Measurements from ENCODE around the gene SRPRA.

The SRPRA gene

GRCh38 chr11:126268361-126268707 lies 361 bp downstream of the SRPRA start:
- H3K27me3 ChIP-seq (ENCODE audit: control insufficient read depth in 1 of 2, insufficient read depth in 1 of 2, low read length in 2 of 2) = no peaks in the 10 kb centered on the region
- peak overlapping the region; percentile 96 for H3K27ac ChIP-seq (ENCODE audit: low read length, poor library complexity, severe bottlenecking)
- peak overlapping the region; percentile 95 for H3K9ac ChIP-seq (ENCODE audit: low read length)
- peak overlapping the region; percentile 94 to 97 for H3K18ac ChIP-seq (ENCODE audit: low read depth in 1 of 2, low read length in 2 of 2)
- peak overlapping the region; percentile 95 to 100 for H3K4me3 ChIP-seq (ENCODE audit: insufficient read depth in 1 of 2, low read depth in 1 of 2, low read length in 2 of 2)
- peak overlapping the region; percentile 91 for H4K91ac ChIP-seq (ENCODE audit: low read length)
- peaks cover 9% of the 10 kb centered on the region for H3K4me1 ChIP-seq (ENCODE audit: control insufficient read depth, insufficient read depth, low read depth, low read length)
- H3K9me3 ChIP-seq (ENCODE audit: control insufficient read depth, low read length) = no peaks in the 10 kb centered on the region
- no peak overlapping the region for H2AFZ ChIP-seq (ENCODE audit: low read depth, low read length)
- no peak for DNase-seq
- peak overlapping the region; percentile 85 for H2BK5ac ChIP-seq (ENCODE audit: low read depth, low read length, poor library complexity, severe bottlenecking)
- H2BK12ac ChIP-seq (ENCODE audit: low read length in 2 of 2) = no peak overlapping the region
- H3K79me1 ChIP-seq (replicated peaks; ENCODE audit: low read length, poor library complexity, severe bottlenecking) = peaks cover 50% of the 10 kb centered on the region
- H3K14ac ChIP-seq (ENCODE audit: low read length in 2 of 2) = peak overlapping the region in 1 of 2 experiments; percentile 99
- peak overlapping the region; percentile 93 to 94 for H3K4ac ChIP-seq (ENCODE audit: low read depth in 1 of 2, low read length in 2 of 2)
- peak overlapping the region; percentile 31 for H2BK15ac ChIP-seq (ENCODE audit: low read depth, poor library complexity, severe bottlenecking)
- no peak overlapping the region for H2AK5ac ChIP-seq (ENCODE audit: low read length, severe bottlenecking)
- H4K8ac ChIP-seq (ENCODE audit: low read length) = peak overlapping the region; percentile 90
- H3K23ac ChIP-seq (ENCODE audit: low read length in 2 of 2) = peak overlapping the region in 1 of 2 experiments; percentile 75
- H2BK120ac ChIP-seq (ENCODE audit: low read depth, low read length) = no peak overlapping the region
- WGBS = under 1% methylated on average over 22 of the region's 23 CpGs
- peaks cover 43 to 58% of the 10 kb centered on the region in 2 experiments for H3K36me3 ChIP-seq (ENCODE audit: control insufficient read depth in 1 of 2, insufficient read depth in 2 of 2, low read depth in 1 of 2, low read length in 2 of 2)
- peak overlapping the region; percentile 77 for H3K4me2 ChIP-seq (ENCODE audit: low read length, poor library complexity, severe bottlenecking)

- Histone ChIP-seq H4K8ac (ENCODE audit: low read length) (peak overlapping the region; percentile 35), H3K4me3 (ENCODE audit: insufficient read depth in 1 of 2, low read depth in 1 of 2, low read length in 2 of 2) (peak overlapping the region in 1 of 2 experiments; percentile 100)
- 96% methylated on average over 5 of the region's 6 CpGs for WGBS
These were observed 1.0 kb downstream of the SRPRA start for GRCh38 chr11:126267650-126268049.

GRCh38 chr11:126265811-126266210 lies 2.9 kb downstream of the SRPRA start:
- H3K27me3 ChIP-seq (ENCODE audit: control insufficient read depth in 1 of 2, insufficient read depth in 1 of 2, low read length in 2 of 2) = no peaks in the 10 kb centered on the region
- H4K8ac ChIP-seq (ENCODE audit: low read length) = peak overlapping the region; percentile 36
- no peak overlapping the region for H3K4me2 ChIP-seq (ENCODE audit: low read length, poor library complexity, severe bottlenecking)
- H2AK5ac ChIP-seq (ENCODE audit: low read length, severe bottlenecking) = no peak overlapping the region
- WGBS = 94% methylated on average over 8 of the region's 8 CpGs
- H2BK120ac ChIP-seq (ENCODE audit: low read depth, low read length) = no peak overlapping the region
- H3K79me1 ChIP-seq (replicated peaks; ENCODE audit: low read length, poor library complexity, severe bottlenecking) = peaks cover 40% of the 10 kb centered on the region
- H3K9me3 ChIP-seq (ENCODE audit: control insufficient read depth, low read length) = no peaks in the 10 kb centered on the region
- H2BK5ac ChIP-seq (ENCODE audit: low read depth, low read length, poor library complexity, severe bottlenecking) = no peak overlapping the region
- H3K18ac ChIP-seq (ENCODE audit: low read depth in 1 of 2, low read length in 2 of 2) = no peak overlapping the region
- no peak overlapping the region for H3K4ac ChIP-seq (ENCODE audit: low read depth in 1 of 2, low read length in 2 of 2)
- H2BK15ac ChIP-seq (ENCODE audit: low read depth, poor library complexity, severe bottlenecking) = no peak overlapping the region
- no peak overlapping the region for H3K23ac ChIP-seq (ENCODE audit: low read length in 2 of 2)
- H3K4me1 ChIP-seq (ENCODE audit: control insufficient read depth, insufficient read depth, low read depth, low read length) = peaks cover 9% of the 10 kb centered on the region
- H2BK12ac ChIP-seq (ENCODE audit: low read length in 2 of 2) = no peak overlapping the region
- H3K14ac ChIP-seq (ENCODE audit: low read length in 2 of 2) = no peak overlapping the region
- no peak overlapping the region for H3K4me3 ChIP-seq (ENCODE audit: insufficient read depth in 1 of 2, low read depth in 1 of 2, low read length in 2 of 2)
- no peak overlapping the region for H3K27ac ChIP-seq (ENCODE audit: low read length, poor library complexity, severe bottlenecking)
- DNase-seq = no peak
- H4K91ac ChIP-seq (ENCODE audit: low read length) = no peak overlapping the region
- H3K36me3 ChIP-seq (ENCODE audit: control insufficient read depth in 1 of 2, insufficient read depth in 2 of 2, low read depth in 1 of 2, low read length in 2 of 2) = peaks cover 42 to 68% of the 10 kb centered on the region in 2 experiments
- no peak overlapping the region for H2AFZ ChIP-seq (ENCODE audit: low read depth, low read length)
- H3K9ac ChIP-seq (ENCODE audit: low read length) = no peak overlapping the region

More at GRCh38 chr11:126267650-126268049, 1.0 kb downstream of the SRPRA start:
- peak overlapping the region; percentile 95 for H3K9ac ChIP-seq (ENCODE audit: low read length)
- H2BK5ac ChIP-seq (ENCODE audit: low read depth, low read length, poor library complexity, severe bottlenecking) = no peak overlapping the region
- no peak overlapping the region for H2BK15ac ChIP-seq (ENCODE audit: low read depth, poor library complexity, severe bottlenecking)
- H3K23ac ChIP-seq (ENCODE audit: low read length in 2 of 2) = no peak overlapping the region
- H3K18ac ChIP-seq (ENCODE audit: low read depth in 1 of 2, low read length in 2 of 2) = no peak overlapping the region
- H3K79me1 ChIP-seq (replicated peaks; ENCODE audit: low read length, poor library complexity, severe bottlenecking) = peaks cover 49% of the 10 kb centered on the region
- peaks cover 42 to 58% of the 10 kb centered on the region in 2 experiments for H3K36me3 ChIP-seq (ENCODE audit: control insufficient read depth in 1 of 2, insufficient read depth in 2 of 2, low read depth in 1 of 2, low read length in 2 of 2)
- peak overlapping the region; percentile 54 for H2AK5ac ChIP-seq (ENCODE audit: low read length, severe bottlenecking)
- no peak overlapping the region for H2BK12ac ChIP-seq (ENCODE audit: low read length in 2 of 2)
- no peaks in the 10 kb centered on the region for H3K27me3 ChIP-seq (ENCODE audit: control insufficient read depth in 1 of 2, insufficient read depth in 1 of 2, low read length in 2 of 2)
- peaks cover 9% of the 10 kb centered on the region for H3K4me1 ChIP-seq (ENCODE audit: control insufficient read depth, insufficient read depth, low read depth, low read length)
- H2AFZ ChIP-seq (ENCODE audit: low read depth, low read length) = no peak overlapping the region
- H2BK120ac ChIP-seq (ENCODE audit: low read depth, low read length) = no peak overlapping the region
- peak overlapping the region in 1 of 2 experiments; percentile 59 for H3K4ac ChIP-seq (ENCODE audit: low read depth in 1 of 2, low read length in 2 of 2)
- no peak overlapping the region for H3K27ac ChIP-seq (ENCODE audit: low read length, poor library complexity, severe bottlenecking)
- H4K91ac ChIP-seq (ENCODE audit: low read length) = no peak overlapping the region
- no peak overlapping the region for H3K14ac ChIP-seq (ENCODE audit: low read length in 2 of 2)
- H3K9me3 ChIP-seq (ENCODE audit: control insufficient read depth, low read length) = no peaks in the 10 kb centered on the region
- H3K4me2 ChIP-seq (ENCODE audit: low read length, poor library complexity, severe bottlenecking) = peak overlapping the region; percentile 77
- DNase-seq = no peak

GRCh38 chr11:126263489-126263888 lies 5.2 kb downstream of the SRPRA start:
- Histone ChIP-seq H4K91ac (ENCODE audit: low read length) (no peak overlapping the region), H3K9ac (ENCODE audit: low read length) (no peak overlapping the region), H2BK5ac (ENCODE audit: low read depth, low read length, poor library complexity, severe bottlenecking) (no peak overlapping the region), H2BK120ac (ENCODE audit: low read depth, low read length) (no peak overlapping the region), H3K18ac (ENCODE audit: low read depth in 1 of 2, low read length in 2 of 2) (no peak overlapping the region), H3K27me3 (ENCODE audit: control insufficient read depth in 1 of 2, insufficient read depth in 1 of 2, low read length in 2 of 2) (no peaks in the 10 kb centered on the region), H3K4ac (ENCODE audit: low read depth in 1 of 2, low read length in 2 of 2) (no peak overlapping the region), H3K14ac (ENCODE audit: low read length in 2 of 2) (no peak overlapping the region), H3K4me2 (ENCODE audit: low read length, poor library complexity, severe bottlenecking) (no peak overlapping the region), H2AFZ (ENCODE audit: low read depth, low read length) (no peak overlapping the region), H3K79me1 (replicated peaks; ENCODE audit: low read length, poor library complexity, severe bottlenecking) (peaks cover 22% of the 10 kb centered on the region), H3K23ac (ENCODE audit: low read length in 2 of 2) (no peak overlapping the region), H3K36me3 (ENCODE audit: control insufficient read depth in 1 of 2, insufficient read depth in 2 of 2, low read depth in 1 of 2, low read length in 2 of 2) (peaks cover 46 to 71% of the 10 kb centered on the region in 2 experiments), H4K8ac (ENCODE audit: low read length) (no peak overlapping the region), H2AK5ac (ENCODE audit: low read length, severe bottlenecking) (no peak overlapping the region), H2BK15ac (ENCODE audit: low read depth, poor library complexity, severe bottlenecking) (no peak overlapping the region), H3K9me3 (ENCODE audit: control insufficient read depth, low read length) (no peaks in the 10 kb centered on the region), H2BK12ac (ENCODE audit: low read length in 2 of 2) (no peak overlapping the region), H3K4me3 (ENCODE audit: insufficient read depth in 1 of 2, low read depth in 1 of 2, low read length in 2 of 2) (no peak overlapping the region), H3K27ac (ENCODE audit: low read length, poor library complexity, severe bottlenecking) (no peak overlapping the region), H3K4me1 (ENCODE audit: control insufficient read depth, insufficient read depth, low read depth, low read length) (peaks cover 2% of the 10 kb centered on the region)
- WGBS = over 99% methylated on average over 4 of the region's 6 CpGs
- no peak for DNase-seq

Data from mesenchymal stem cell (in vitro differentiated cells and primary cell).